Cardiac muscle cell (in vitro differentiated cells and primary cell): ENCODE measurements around the gene CDKN1A. TPM values are rescaled to one million over a fixed set of nuclear protein-coding genes. Genes with fewer than 3 reads are reported as not detected.

Source experiments
- DNase-seq, 2 donors: peaks; one replicate each; pipeline versions ENCODE4 v3.0.0 to v3.0.0-alpha.2; 2010 to 2017; ENCODE audit warnings: low read depth in 1 of 2, low spot score in 1 of 2
- H3K27ac ChIP-seq: fragments of 200-600 bp; sonication (generic); 2 replicates; pipeline ENCODE4 v1.5.1; 2016
- H3K27me3 ChIP-seq: fragments of 200-600 bp; sonication (generic); 2 replicates; pipeline ENCODE4 v1.6.0; 2016; ENCODE audit warnings: control low read depth
- H3K36me3 ChIP-seq: fragments of 200-600 bp; sonication (generic); 2 replicates; pipeline ENCODE4 v1.5.1; 2016; ENCODE audit warnings: control low read depth
- H3K4me1 ChIP-seq: fragments of 200-600 bp; sonication (generic); 2 replicates; pipeline ENCODE4 v1.8.1; 2017; ENCODE audit warnings: low read depth, mild to moderate bottlenecking, mixed run types
- H3K4me3 ChIP-seq: fragments of 200-600 bp; sonication (generic); 2 replicates; pipeline ENCODE4 v1.5.1; 2016; ENCODE audit warnings: mild to moderate bottlenecking
- H3K9me3 ChIP-seq: fragments of 200-600 bp; sonication (generic); 2 replicates; pipeline ENCODE4 v1.5.1; 2017; ENCODE audit warnings: low read depth, mild to moderate bottlenecking, control low read depth
- CTCF ChIP-seq: IDR thresholded peaks from 2 replicates; pipeline ENCODE4 v1.5.1; 2012; ENCODE audit warnings: low read depth, mild to moderate bottlenecking, low read length
- polyA plus RNA-seq: library from polyadenylated mRNA; unstranded; fragments of >200 nt; fragmentation: Nextera tagmentation; extraction: Ambion mirVana; gene quantifications from 2 replicates; pipeline ENCODE4 v1.2.1, GENCODE V29; 2016
- total RNA-seq: library from RNA; depleted of rRNA; stranded (reverse); fragments of >200 nt; gene quantifications from 2 replicates; pipeline ENCODE4 v1.2.3, GENCODE V29; 2016

Gene CDKN1A
- total and polyA plus RNA-seq, 2 experiments from 2014 or later = 60.8 to 141 TPM

GRCh38 chr6:36685926-36686667 is 7.6 kb downstream of the CDKN1A start:
- no peak for DNase-seq
- no peak overlapping the region for H3K4me3 ChIP-seq
- no peaks in the 10 kb centered on the region for H3K4me1 ChIP-seq
- no peak for TF ChIP-seq CTCF
- no peak overlapping the region for H3K27ac ChIP-seq
- H3K9me3 ChIP-seq = no peaks in the 10 kb centered on the region
- H3K36me3 ChIP-seq = no peaks in the 10 kb centered on the region
- H3K27me3 ChIP-seq = no peaks in the 10 kb centered on the region

- DNase-seq = no peak
- no peaks in the 10 kb centered on the region for H3K36me3 ChIP-seq
- H3K27ac ChIP-seq = no peak overlapping the region
- TF ChIP-seq CTCF = no peak
- no peak overlapping the region for H3K4me3 ChIP-seq
- H3K4me1 ChIP-seq = no peaks in the 10 kb centered on the region
- H3K27me3 ChIP-seq = no peaks in the 10 kb centered on the region
- H3K9me3 ChIP-seq = no peaks in the 10 kb centered on the region
These were observed 8.4 kb downstream of the CDKN1A start for GRCh38 chr6:36686668-36687513.

- H3K27ac ChIP-seq = no peak overlapping the region
- no peak for TF ChIP-seq CTCF
- no peaks in the 10 kb centered on the region for H3K9me3 ChIP-seq
- H3K4me3 ChIP-seq = no peak overlapping the region
- no peak for DNase-seq
- peaks cover 11% of the 10 kb centered on the region for H3K4me1 ChIP-seq
- no peaks in the 10 kb centered on the region for H3K27me3 ChIP-seq
- H3K36me3 ChIP-seq = no peaks in the 10 kb centered on the region
These were observed 9.7 kb downstream of the CDKN1A start for GRCh38 chr6:36688063-36688738.

- Histone ChIP-seq H3K27me3 (no peaks in the 10 kb centered on the region), H3K27ac (no peak overlapping the region), H3K4me3 (no peak overlapping the region), H3K36me3 (no peaks in the 10 kb centered on the region), H3K9me3 (no peaks in the 10 kb centered on the region), H3K4me1 (peaks cover 11% of the 10 kb centered on the region)
- TF ChIP-seq CTCF = no peak
- DNase-seq = no peak
These were observed 10.2 kb downstream of the CDKN1A start for GRCh38 chr6:36688739-36689075.

GRCh38 chr6:36691011-36691410 is 12.5 kb downstream of the CDKN1A start:
- H3K9me3 ChIP-seq = no peaks in the 10 kb centered on the region
- peaks cover 11% of the 10 kb centered on the region for H3K4me1 ChIP-seq
- no peak overlapping the region for H3K4me3 ChIP-seq
- H3K27ac ChIP-seq = no peak overlapping the region
- no peaks in the 10 kb centered on the region for H3K27me3 ChIP-seq
- no peaks in the 10 kb centered on the region for H3K36me3 ChIP-seq
- no peak for DNase-seq
- no peak for TF ChIP-seq CTCF
